Measurements from ENCODE around the gene LDLRAD4. TPM values are rescaled to one million over a fixed set of nuclear protein-coding genes. Genes with fewer than 3 reads are reported as not detected.

The LDLRAD4 gene
- polyA plus RNA-seq, 1 of the 3 experiments (the other 2 are of a cell fraction): 0.16 TPM

GRCh38 chr18:13463526-13464210 is 245.1 kb downstream of the LDLRAD4 start:
- no peaks in the 10 kb centered on the region for H3F3A ChIP-seq (replicated peaks; ENCODE audit: insufficient read depth)
- DNase-seq: no peak
- H3K79me2 ChIP-seq (ENCODE audit: insufficient read depth): no peaks in the 10 kb centered on the region
- H3K9ac ChIP-seq: no peak overlapping the region
- TF ChIP-seq NRF1 (IDR thresholded peaks at IDR 0.05; ENCODE audit: low read depth, low read length) (no peak), RFX5 (IDR thresholded peaks at IDR 0.05; ENCODE audit: low read length) (no peak), ZBTB33 (IDR thresholded peaks at IDR 0.05; ENCODE audit: borderline replicate concordance, low read depth) (no peak), ELF1 (IDR thresholded peaks at IDR 0.05) (no peak)
- H3K4me1 ChIP-seq (ENCODE audit: control insufficient read depth in 1 of 2, insufficient read depth in 2 of 2, low read depth in 1 of 2, low read length in 1 of 2): peaks cover 3 to 10% of the 10 kb centered on the region in 2 experiments; a peak in 2 of 4 replicates
- ChIA-PET POLR2A (interaction anchor here (0.5 kb wide), 1 partner anchor 200 kb away, joined by 3 read pairs; no protein-coding TSS in a partner anchor), CTCF (interaction anchor here (0.6 to 1.2 kb wide), 2 partner anchors 17 to 77 kb away, joined by 3 to 4 read pairs; no protein-coding TSS in a partner anchor)
- H3K4me3 ChIP-seq (ENCODE audit: low read depth in 2 of 2, low read length in 1 of 2): no peak overlapping the region
- H3K9me2 ChIP-seq: no peaks in the 10 kb centered on the region
- H4K20me1 ChIP-seq (ENCODE audit: insufficient read depth): no peaks in the 10 kb centered on the region
- H3K27ac ChIP-seq (ENCODE audit: low read depth in 2 of 2, low read length in 1 of 2): no peak overlapping the region
- WGBS (ENCODE audit: low lambda C conversion rate): 65% methylated on average over 6 of the region's 6 CpGs
- no peak overlapping the region for H3K4me2 ChIP-seq
- no peaks in the 10 kb centered on the region for H3K36me3 ChIP-seq (replicated peaks in 1 of 2; ENCODE audit: control insufficient read depth in 1 of 2, insufficient read depth in 2 of 2, low read length in 1 of 2)
- H2AFZ ChIP-seq (ENCODE audit: low read depth): no peak overlapping the region
- H3K9me3 ChIP-seq: no peaks in the 10 kb centered on the region
- H3K27me3 ChIP-seq (ENCODE audit: insufficient read depth): no peaks in the 10 kb centered on the region

DNA sequence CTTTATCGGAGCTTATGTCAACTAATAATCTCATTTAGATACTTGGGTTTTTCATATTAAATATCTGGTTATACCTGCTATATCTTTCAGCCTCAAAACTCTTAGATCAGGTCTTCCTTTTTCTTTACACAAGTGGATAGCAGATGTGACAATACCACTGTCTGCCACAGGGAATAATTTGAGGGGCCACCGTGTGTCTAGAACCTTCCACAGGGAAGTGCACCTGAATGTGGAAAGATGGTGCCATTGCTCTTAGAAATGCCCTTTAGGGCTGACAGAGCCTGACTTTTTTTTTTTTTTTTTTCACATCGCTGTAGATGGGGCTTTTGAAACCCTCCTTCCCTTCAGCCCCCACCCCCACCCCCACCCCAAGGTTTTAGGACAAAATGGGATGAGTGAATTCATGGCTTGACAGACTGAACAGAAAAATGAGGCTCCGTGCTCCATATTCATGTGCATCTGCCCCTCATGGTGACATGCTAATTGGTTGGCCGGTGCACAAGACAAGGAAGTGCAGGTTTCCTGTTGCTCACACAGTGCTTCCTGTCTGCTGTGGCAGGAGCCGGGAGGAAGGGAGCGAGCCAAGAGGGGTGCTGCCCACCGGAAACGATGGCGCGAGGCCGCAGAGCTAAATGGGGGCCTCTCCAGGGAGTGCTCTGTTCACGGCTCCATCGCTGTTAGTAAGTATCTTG is 246.0 kb downstream of the LDLRAD4 start:
- POLR2A ChIA-PET: interaction anchor here (0.5 kb wide), 1 partner anchor 201 kb away, joined by 3 read pairs; no protein-coding TSS in a partner anchor
- H3K9me3 ChIP-seq: no peaks in the 10 kb centered on the region
- no peak overlapping the region for H3K9ac ChIP-seq
- no peaks in the 10 kb centered on the region for H3K9me2 ChIP-seq
- no peak overlapping the region for H3K4me3 ChIP-seq (ENCODE audit: low read depth in 2 of 2, low read length in 1 of 2)
- no peak overlapping the region; a peak in 1 of 4 replicates for H3K27ac ChIP-seq (ENCODE audit: low read depth in 2 of 2, low read length in 1 of 2)
- H3F3A ChIP-seq (replicated peaks; ENCODE audit: insufficient read depth): no peaks in the 10 kb centered on the region
- no peak overlapping the region for H3K4me2 ChIP-seq
- H2AFZ ChIP-seq (ENCODE audit: low read depth): no peak overlapping the region
- no peak for DNase-seq
- CTCF ChIA-PET: interaction anchor here (1.2 kb wide), 1 partner anchor 17 kb away, joined by 4 read pairs; no protein-coding TSS in a partner anchor
- H3K36me3 ChIP-seq (replicated peaks in 1 of 2; ENCODE audit: control insufficient read depth in 1 of 2, insufficient read depth in 2 of 2, low read length in 1 of 2): no peaks in the 10 kb centered on the region
- peaks cover 3 to 10% of the 10 kb centered on the region in 2 experiments; a peak in 2 of 4 replicates for H3K4me1 ChIP-seq (ENCODE audit: control insufficient read depth in 1 of 2, insufficient read depth in 2 of 2, low read depth in 1 of 2, low read length in 1 of 2)
- H4K20me1 ChIP-seq (ENCODE audit: insufficient read depth): no peaks in the 10 kb centered on the region
- H3K27me3 ChIP-seq (ENCODE audit: insufficient read depth): no peaks in the 10 kb centered on the region
- WGBS (ENCODE audit: low lambda C conversion rate): 81% methylated on average over 14 of the region's 14 CpGs
- H3K79me2 ChIP-seq (ENCODE audit: insufficient read depth): no peaks in the 10 kb centered on the region
- TF ChIP-seq SMC3 (IDR thresholded peaks at IDR 0.05; ENCODE audit: low read depth, low read length): no peak
- TF ChIP-seq GABPA (IDR thresholded peaks at IDR 0.05; ENCODE audit: low read depth): no peak
- TF ChIP-seq EZH2phosphoT487 (IDR thresholded peaks at IDR 0.05; ENCODE audit: borderline replicate concordance, low read depth): no peak
- no peak for TF ChIP-seq RAD21 (IDR thresholded peaks at IDR 0.05; ENCODE audit: low read length)
- no peak for TF ChIP-seq GATA2 (CRISPR knock-in tag; IDR thresholded peaks at IDR 0.05)
- no peak for TF ChIP-seq MEF2A (IDR thresholded peaks at IDR 0.05; ENCODE audit: borderline replicate concordance, low read depth)
- no peak for TF ChIP-seq CTCF (IDR thresholded peaks at IDR 0.05)
- no peak for TF ChIP-seq YY1 (IDR thresholded peaks at IDR 0.05; ENCODE audit: low read depth)
- no peak for TF ChIP-seq REST (IDR thresholded peaks at IDR 0.05; ENCODE audit: low read depth, low read length)
- no peak for TF ChIP-seq USF2 (IDR thresholded peaks at IDR 0.05; ENCODE audit: borderline replicate concordance, low read depth, low read length)
- TF ChIP-seq IRF3 (IDR thresholded peaks at IDR 0.05; ENCODE audit: low read depth, low read length): no peak

Data from SK-N-SH (cell line).